Fibroblast of lung (primary cell): ENCODE measurements around the gene TSPAN1. TPM values are rescaled to one million over a fixed set of nuclear protein-coding genes. Genes with fewer than 3 reads are reported as not detected.
"Not testable (repeated sequence)": the region's sequence is repeated elsewhere in the genome, so short reads cannot be mapped to it uniquely, and the experiment has no call there.

ENCODE experiments used
- DNase-seq, 2 donors: peaks; one replicate each; pipeline versions ENCODE4 v3.0.0 to v3.0.0-alpha.2; 2010; ENCODE audit warnings: low read depth in 2 of 2
- H2AFZ ChIP-seq: 2 replicates; pipeline ENCODE4 v1.5.1; 2012; ENCODE audit warnings: low read length, control low read depth, inconsistent platforms
- H3K27ac ChIP-seq: 2 replicates; pipeline ENCODE4 v1.5.1; 2011; ENCODE audit warnings: low read length, control low read depth; ENCODE audit not compliant: insufficient read depth
- H3K27me3 ChIP-seq: 2 replicates; pipeline ENCODE4 v1.5.1; 2011; ENCODE audit warnings: mild to moderate bottlenecking, low read length; ENCODE audit not compliant: control insufficient read depth, insufficient read depth
- H3K36me3 ChIP-seq: 2 replicates; pipeline ENCODE4 v1.5.1; 2011; ENCODE audit warnings: low read length; ENCODE audit not compliant: control insufficient read depth, insufficient read depth
- H3K4me1 ChIP-seq: 2 replicates; pipeline ENCODE4 v1.5.1; 2011; ENCODE audit warnings: low read length; ENCODE audit not compliant: control insufficient read depth, insufficient read depth; ENCODE audit errors: extremely low read depth
- H3K4me2 ChIP-seq: 2 replicates; pipeline ENCODE4 v1.5.1; 2011; ENCODE audit warnings: low read length, control low read depth; ENCODE audit not compliant: insufficient read depth; ENCODE audit errors: extremely low read depth
- H3K4me3 ChIP-seq, 4 experiments: fragments of 200-600 bp in 1 of 4; sonication (generic) in 1 of 4; replicated peaks in 1 of 4; 2 replicates each; pipeline ENCODE4 v1.5.1; 2011 to 2016; ENCODE audit warnings: low read length in 4 of 4, low read depth in 3 of 4, mild to moderate bottlenecking in 3 of 4, control low read depth in 2 of 4, inconsistent platforms in 1 of 4, mixed read lengths in 1 of 4; ENCODE audit not compliant: insufficient read depth in 1 of 4; ENCODE audit errors: control extremely low read depth in 1 of 4
- H3K79me2 ChIP-seq: 2 replicates; pipeline ENCODE4 v1.5.1; 2012; ENCODE audit warnings: mild to moderate bottlenecking, low read length, inconsistent platforms; ENCODE audit not compliant: control insufficient read depth, insufficient read depth
- H3K9ac ChIP-seq: 2 replicates; pipeline ENCODE4 v1.5.1; 2011; ENCODE audit warnings: mild to moderate bottlenecking, low read length, control low read depth; ENCODE audit not compliant: insufficient read depth
- H3K9me3 ChIP-seq: 2 replicates; pipeline ENCODE4 v1.5.1; 2012; ENCODE audit warnings: low read depth, low read length; ENCODE audit not compliant: control insufficient read depth, insufficient read depth
- H4K20me1 ChIP-seq: 2 replicates; pipeline ENCODE4 v1.5.1; 2011; ENCODE audit warnings: low read length; ENCODE audit not compliant: control insufficient read depth, insufficient read depth; ENCODE audit errors: extremely low read depth
- EZH2 ChIP-seq: IDR thresholded peaks from 2 replicates; pipeline ENCODE4 v1.5.1; 2012; ENCODE audit warnings: low read length, control low read depth, mild to moderate bottlenecking; ENCODE audit errors: missing control alignments
- polyA plus RNA-seq, 2 donors: library from polyadenylated mRNA; depleted of rRNA in 1 of 2; stranded (reverse) in 1 of 2; unstranded in 1 of 2; fragments of >200 nt; gene quantifications; 2 replicates each; pipeline ENCODE4 v1.2.1, GENCODE V29; 2011 to 2012; ENCODE audit warnings: missing spikeins in 1 of 2
- total RNA-seq: library from RNA; depleted of rRNA; stranded (reverse); fragments of >200 nt; gene quantifications from 2 replicates; pipeline ENCODE4 v1.2.1, GENCODE V29; 2014
- TF ChIP-seq, protein P1 (sequence below), 2 donors: IDR thresholded peaks in 1 of 2; conservative IDR thresholded peaks in 1 of 2; 1 replicate in 1 of 2; 2 replicates in 1 of 2; pipeline ENCODE4 v1.5.1; 2011 to 2012; ENCODE audit warnings: low read length in 2 of 2, control low read depth in 1 of 2, inconsistent platforms in 1 of 2, low read depth in 1 of 2, mild to moderate bottlenecking in 1 of 2

TSPAN1 gene
- total and polyA plus RNA-seq, 2 donors (not counting 1 experiment from before 2014, with no cell fraction given): 0.17 to 0.94 TPM

DNA sequence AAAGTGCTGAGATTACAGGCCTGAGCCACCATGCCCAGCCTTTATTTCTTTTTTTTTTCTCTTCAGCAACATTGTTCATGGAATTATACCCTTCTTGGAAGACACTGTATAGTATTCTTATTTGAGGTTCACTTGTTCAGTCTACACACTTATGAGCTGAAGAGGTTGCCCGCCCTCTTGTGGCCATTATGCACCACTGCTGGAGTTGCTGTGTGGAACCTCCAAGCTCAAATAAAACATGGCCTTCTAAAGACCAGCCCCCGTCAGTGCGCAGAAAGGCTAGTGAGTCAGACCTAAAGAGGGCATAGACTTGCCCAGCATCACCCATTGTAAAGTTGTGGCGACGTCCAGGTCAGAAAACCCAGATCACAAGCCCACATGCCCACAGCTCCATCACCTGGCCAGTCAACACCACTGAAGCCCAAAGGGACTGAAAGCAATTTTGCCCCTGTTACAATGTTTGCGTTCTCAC, 48.6 kb downstream of the TSPAN1 start:
- TF ChIP-seq EZH2: no peak
- TF ChIP-seq, protein P1, sequence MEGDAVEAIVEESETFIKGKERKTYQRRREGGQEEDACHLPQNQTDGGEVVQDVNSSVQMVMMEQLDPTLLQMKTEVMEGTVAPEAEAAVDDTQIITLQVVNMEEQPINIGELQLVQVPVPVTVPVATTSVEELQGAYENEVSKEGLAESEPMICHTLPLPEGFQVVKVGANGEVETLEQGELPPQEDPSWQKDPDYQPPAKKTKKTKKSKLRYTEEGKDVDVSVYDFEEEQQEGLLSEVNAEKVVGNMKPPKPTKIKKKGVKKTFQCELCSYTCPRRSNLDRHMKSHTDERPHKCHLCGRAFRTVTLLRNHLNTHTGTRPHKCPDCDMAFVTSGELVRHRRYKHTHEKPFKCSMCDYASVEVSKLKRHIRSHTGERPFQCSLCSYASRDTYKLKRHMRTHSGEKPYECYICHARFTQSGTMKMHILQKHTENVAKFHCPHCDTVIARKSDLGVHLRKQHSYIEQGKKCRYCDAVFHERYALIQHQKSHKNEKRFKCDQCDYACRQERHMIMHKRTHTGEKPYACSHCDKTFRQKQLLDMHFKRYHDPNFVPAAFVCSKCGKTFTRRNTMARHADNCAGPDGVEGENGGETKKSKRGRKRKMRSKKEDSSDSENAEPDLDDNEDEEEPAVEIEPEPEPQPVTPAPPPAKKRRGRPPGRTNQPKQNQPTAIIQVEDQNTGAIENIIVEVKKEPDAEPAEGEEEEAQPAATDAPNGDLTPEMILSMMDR (conservative IDR thresholded peaks at IDR 0.05 in 1 of 2, IDR thresholded peaks at IDR 0.05 in 1 of 2; ENCODE audit: low read depth in 1 of 2, low read length in 2 of 2): peak; percentile 94 to 97
- Histone ChIP-seq H3K4me2 (peak overlapping the region; percentile 46), H3K27me3 (no peaks in the 10 kb centered on the region)

DNA sequence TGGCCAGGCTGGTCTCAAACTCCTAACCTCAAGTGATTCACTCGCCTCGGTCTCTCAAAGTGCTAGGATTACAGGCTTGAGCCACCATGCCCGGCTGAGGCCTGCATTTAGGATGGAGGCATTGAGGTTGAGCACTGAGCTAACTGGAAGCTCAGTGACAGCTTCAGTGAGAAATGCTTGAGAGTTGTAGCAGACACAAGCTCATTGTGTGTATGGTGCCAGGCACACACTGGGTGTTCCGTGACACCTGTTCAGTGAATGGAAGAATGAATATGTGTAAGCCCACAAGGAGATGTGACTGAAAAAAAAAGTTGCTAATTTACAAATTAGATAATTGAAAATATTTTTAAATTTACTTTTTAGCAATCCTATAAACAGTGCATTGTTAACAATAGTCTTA, 50.1 kb downstream of the TSPAN1 start:
- H3K79me2 ChIP-seq: no peaks in the 10 kb centered on the region
- no peaks in the 10 kb centered on the region for H3K9me3 ChIP-seq
- H3K4me3 ChIP-seq: no peak overlapping the region
- no peak overlapping the region for H2AFZ ChIP-seq
- H3K27me3 ChIP-seq: no peaks in the 10 kb centered on the region
- no peaks in the 10 kb centered on the region for H4K20me1 ChIP-seq
- H3K4me2 ChIP-seq: no peak overlapping the region
- H3K27ac ChIP-seq: no peak overlapping the region
- no peaks in the 10 kb centered on the region for H3K4me1 ChIP-seq
- no peak for DNase-seq
- no peaks in the 10 kb centered on the region for H3K36me3 ChIP-seq
- H3K9ac ChIP-seq: no peak overlapping the region
- TF ChIP-seq, protein P1 (conservative IDR thresholded peaks at IDR 0.05 in 1 of 2, IDR thresholded peaks at IDR 0.05 in 1 of 2; ENCODE audit: low read depth in 1 of 2, low read length in 2 of 2): no peak
- TF ChIP-seq EZH2: no peak

More for the DNA sequence above, 48.6 kb downstream of the TSPAN1 start:
- peak overlapping the region; percentile 69 for H2AFZ ChIP-seq
- no peaks in the 10 kb centered on the region for H3K36me3 ChIP-seq
- H3K4me3 ChIP-seq: no peak overlapping the region
- no peaks in the 10 kb centered on the region for H3K4me1 ChIP-seq
- H3K9ac ChIP-seq: no peak overlapping the region
- peak; percentile 86 to 91 for DNase-seq
- no peaks in the 10 kb centered on the region for H3K79me2 ChIP-seq
- H4K20me1 ChIP-seq: no peaks in the 10 kb centered on the region
- no peak overlapping the region for H3K27ac ChIP-seq
- no peaks in the 10 kb centered on the region for H3K9me3 ChIP-seq

DNA sequence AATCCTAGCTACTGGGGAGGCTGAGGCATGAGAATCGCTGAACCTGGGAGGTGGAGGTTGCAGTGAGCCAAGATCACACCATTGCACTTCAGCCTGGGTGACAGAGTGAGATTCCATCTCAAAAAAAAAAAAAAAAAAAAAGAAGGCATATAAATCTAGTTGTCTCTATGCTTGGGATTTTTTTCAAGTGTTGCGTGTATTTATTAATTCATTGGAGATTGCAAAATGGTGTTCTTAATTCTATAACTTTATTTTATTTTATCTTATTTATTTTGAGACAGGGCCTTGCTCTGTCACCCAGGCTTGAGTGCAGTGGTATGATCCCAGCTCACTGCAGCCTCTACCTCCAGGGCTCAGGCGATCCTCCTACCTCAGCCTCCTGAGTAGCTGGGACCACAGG, 56.3 kb downstream of the TSPAN1 start:
- H3K4me2 ChIP-seq, H3K4me3 ChIP-seq, H3K9ac ChIP-seq, H3K36me3 ChIP-seq, H3K27ac ChIP-seq, H2AFZ ChIP-seq, H4K20me1 ChIP-seq, DNase-seq, H3K79me2 ChIP-seq, H3K9me3 ChIP-seq, H3K4me1 ChIP-seq, H3K27me3 ChIP-seq: not testable (repeated sequence)

Other genes starting within 250 kb of the TSPAN1 start
- gene PIK3R3, start 42.5 kb upstream of the TSPAN1 start, total RNA-seq: 1.8 and 3.3 TPM in 2 replicates
- 4.1 and 5.4 TPM in 2 replicates for gene PIK3R3, start 42.5 kb upstream of the TSPAN1 start, polyA plus RNA-seq
- not detected in 2 replicates for gene P3R3URF, start 1.4 kb downstream of the TSPAN1 start, total RNA-seq
- not detected in 2 replicates for gene P3R3URF, start 1.4 kb downstream of the TSPAN1 start, polyA plus RNA-seq
- 36.7 and 51.7 TPM in 2 replicates for gene POMGNT1, start 23.3 kb downstream of the TSPAN1 start, total RNA-seq
- 42.2 and 47.6 TPM in 2 replicates for gene POMGNT1, start 23.3 kb downstream of the TSPAN1 start, polyA plus RNA-seq
- 3.1 and 5.4 TPM in 2 replicates for gene LURAP1, start 28.2 kb downstream of the TSPAN1 start, total RNA-seq
- gene LURAP1, start 28.2 kb downstream of the TSPAN1 start, polyA plus RNA-seq: 1.8 and 2.6 TPM in 2 replicates
- gene RAD54L, start 72.7 kb downstream of the TSPAN1 start, total RNA-seq: 0.26 and 0.66 TPM in 2 replicates
- gene RAD54L, start 72.7 kb downstream of the TSPAN1 start, polyA plus RNA-seq: 1.3 and 6.9 TPM in 2 replicates
- gene LRRC41, start 128.5 kb downstream of the TSPAN1 start, total RNA-seq: 65.5 and 89.0 TPM in 2 replicates
- gene LRRC41, start 128.5 kb downstream of the TSPAN1 start, polyA plus RNA-seq: 55.3 and 59.7 TPM in 2 replicates
- 370 and 447 TPM in 2 replicates for gene UQCRH, start 128.6 kb downstream of the TSPAN1 start, total RNA-seq
- gene UQCRH, start 128.6 kb downstream of the TSPAN1 start, polyA plus RNA-seq: 514 and 706 TPM in 2 replicates
- 12.6 and 16.0 TPM in 2 replicates for gene NSUN4, start 165.7 kb downstream of the TSPAN1 start, total RNA-seq
- gene NSUN4, start 165.7 kb downstream of the TSPAN1 start, polyA plus RNA-seq: 16.9 and 18.3 TPM in 2 replicates
- 1.7 and 2.1 TPM in 2 replicates for gene FAAH, start 219.2 kb downstream of the TSPAN1 start, total RNA-seq
- 0.27 and 0.61 TPM in 2 replicates for gene FAAH, start 219.2 kb downstream of the TSPAN1 start, polyA plus RNA-seq